ENCODE measurements around the gene CD82.

The CD82 gene

DNA sequence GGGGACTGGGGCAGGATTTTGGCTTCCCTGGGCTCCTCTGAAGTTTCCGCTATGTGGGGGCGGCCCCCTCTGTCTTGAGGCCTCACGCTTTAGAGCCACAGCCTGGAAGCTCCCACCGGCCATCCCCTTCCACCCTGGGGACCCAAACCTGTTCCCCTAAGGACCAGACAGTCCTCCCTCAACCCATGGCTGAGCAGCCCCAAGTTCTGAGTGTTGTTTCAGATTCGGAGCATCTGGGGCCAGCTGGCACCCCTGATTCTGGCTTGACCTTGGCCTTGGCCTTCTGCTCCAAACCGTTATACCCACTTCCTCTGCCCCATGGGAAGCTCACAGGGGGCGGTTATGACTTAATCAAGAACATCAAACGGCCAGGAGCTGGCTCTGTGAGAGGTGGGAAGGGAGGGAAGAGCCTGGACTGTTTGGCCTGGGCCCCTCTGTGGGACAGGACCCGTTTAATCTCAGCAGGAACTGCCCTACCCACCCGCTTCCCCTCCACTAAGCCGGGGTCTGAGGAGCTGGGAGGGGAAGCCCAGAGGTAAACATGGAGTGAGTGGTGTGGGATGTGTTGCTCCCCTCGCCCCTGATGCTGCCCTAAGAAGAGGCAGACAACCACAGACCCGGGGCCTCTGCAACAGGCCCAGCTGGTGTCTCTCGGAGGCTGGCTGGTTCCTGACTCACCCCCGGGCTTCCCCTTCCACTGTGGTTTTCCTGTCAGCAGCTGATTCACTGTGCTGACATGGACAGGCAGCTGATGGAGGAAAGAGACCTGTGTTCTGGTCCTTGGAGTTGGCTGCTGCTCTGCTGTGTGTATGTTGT is 3.4 kb downstream of the CD82 start:
- ChIA-PET POLR2A (ENCODE audit: low non-redundant PET) (no interaction called here), CTCF (interaction anchor here (0.6 to 1.2 kb wide), 2 partner anchors 42 to 48 kb away, joined by 3 read pairs; no protein-coding TSS in a partner anchor)
- DNase-seq (ENCODE audit: low spot score) = peak; percentile 88
- H3K27ac ChIP-seq = peak overlapping the region; percentile 86
- TF ChIP-seq, protein P1, sequence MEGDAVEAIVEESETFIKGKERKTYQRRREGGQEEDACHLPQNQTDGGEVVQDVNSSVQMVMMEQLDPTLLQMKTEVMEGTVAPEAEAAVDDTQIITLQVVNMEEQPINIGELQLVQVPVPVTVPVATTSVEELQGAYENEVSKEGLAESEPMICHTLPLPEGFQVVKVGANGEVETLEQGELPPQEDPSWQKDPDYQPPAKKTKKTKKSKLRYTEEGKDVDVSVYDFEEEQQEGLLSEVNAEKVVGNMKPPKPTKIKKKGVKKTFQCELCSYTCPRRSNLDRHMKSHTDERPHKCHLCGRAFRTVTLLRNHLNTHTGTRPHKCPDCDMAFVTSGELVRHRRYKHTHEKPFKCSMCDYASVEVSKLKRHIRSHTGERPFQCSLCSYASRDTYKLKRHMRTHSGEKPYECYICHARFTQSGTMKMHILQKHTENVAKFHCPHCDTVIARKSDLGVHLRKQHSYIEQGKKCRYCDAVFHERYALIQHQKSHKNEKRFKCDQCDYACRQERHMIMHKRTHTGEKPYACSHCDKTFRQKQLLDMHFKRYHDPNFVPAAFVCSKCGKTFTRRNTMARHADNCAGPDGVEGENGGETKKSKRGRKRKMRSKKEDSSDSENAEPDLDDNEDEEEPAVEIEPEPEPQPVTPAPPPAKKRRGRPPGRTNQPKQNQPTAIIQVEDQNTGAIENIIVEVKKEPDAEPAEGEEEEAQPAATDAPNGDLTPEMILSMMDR (conservative IDR thresholded peaks at IDR 0.05; ENCODE audit: low read depth) = no peak

DNA sequence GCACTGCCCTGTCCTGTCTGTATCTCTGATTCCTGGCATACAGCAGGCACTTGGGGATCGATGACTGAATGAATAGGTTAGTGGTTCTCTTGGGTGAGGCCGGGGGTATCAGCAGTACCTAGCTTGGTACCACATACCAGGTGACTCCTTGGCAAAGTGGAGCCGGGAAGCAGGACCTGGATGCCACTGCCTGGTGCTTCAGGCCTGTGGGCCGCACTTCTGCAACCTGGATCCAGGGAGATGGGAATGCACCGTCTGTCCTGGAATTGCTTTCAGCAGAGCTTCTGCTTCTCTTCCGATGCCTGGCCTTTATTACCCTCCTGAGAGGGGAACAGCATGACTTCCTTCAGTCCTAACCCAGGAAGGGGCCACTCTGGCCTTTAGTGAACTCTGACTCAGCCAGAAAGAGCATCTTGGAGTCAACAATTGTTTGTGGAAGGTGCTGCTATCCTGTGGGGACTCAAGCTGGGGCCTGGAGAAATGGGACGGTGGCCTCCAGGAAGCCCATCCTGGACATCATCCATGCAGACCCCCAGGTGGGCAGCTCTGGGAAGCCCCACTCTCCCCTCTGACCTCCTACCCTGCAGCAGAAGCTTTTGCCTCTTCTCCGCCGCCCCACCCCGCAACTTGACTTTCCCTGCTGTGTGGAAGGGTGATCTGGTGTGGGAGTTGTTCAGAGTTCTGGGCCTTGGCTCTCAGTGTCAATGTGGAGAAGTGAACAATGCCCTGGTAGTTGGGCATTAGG is 5.1 kb downstream of the CD82 start:
- ChIA-PET CTCF (interaction anchor here (0.6 kb wide), 3 partner anchors 14 to 206 kb away, joined by 3 to 5 read pairs (median 4); no protein-coding TSS in a partner anchor), POLR2A (ENCODE audit: low non-redundant PET) (no interaction called here)
- no peak for DNase-seq (ENCODE audit: low spot score)
- TF ChIP-seq, protein P1 (conservative IDR thresholded peaks at IDR 0.05; ENCODE audit: low read depth) = no peak
- peak overlapping the region; percentile 31 for H3K27ac ChIP-seq

DNA sequence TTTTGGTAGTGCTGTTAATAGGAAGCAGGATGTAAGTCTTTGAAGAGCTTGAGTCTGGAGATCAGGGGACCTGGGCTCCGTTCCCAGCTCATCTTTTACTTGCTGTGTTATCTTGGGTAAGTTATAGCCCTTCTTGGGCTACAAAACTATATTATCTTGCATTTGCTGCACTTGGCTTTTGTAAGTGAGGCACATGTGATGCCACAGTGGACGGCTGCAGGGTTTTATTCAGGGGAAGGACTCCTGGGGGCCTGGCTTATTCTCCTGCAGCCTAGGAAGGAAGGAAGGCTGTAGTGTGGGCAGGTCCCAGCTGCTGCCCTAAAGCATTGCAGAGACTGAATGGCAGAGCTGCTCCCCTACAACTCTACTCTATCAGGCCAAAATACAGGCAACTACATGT is 6.4 kb downstream of the CD82 start:
- TF ChIP-seq, protein P1 (conservative IDR thresholded peaks at IDR 0.05; ENCODE audit: low read depth) = no peak
- ChIA-PET CTCF (interaction anchor here (0.6 kb wide), 1 partner anchor 121 kb away, joined by 3 read pairs; no protein-coding TSS in a partner anchor), POLR2A (ENCODE audit: low non-redundant PET) (no interaction called here)
- H3K27ac ChIP-seq = no peak overlapping the region
- no peak for DNase-seq (ENCODE audit: low spot score)

DNA sequence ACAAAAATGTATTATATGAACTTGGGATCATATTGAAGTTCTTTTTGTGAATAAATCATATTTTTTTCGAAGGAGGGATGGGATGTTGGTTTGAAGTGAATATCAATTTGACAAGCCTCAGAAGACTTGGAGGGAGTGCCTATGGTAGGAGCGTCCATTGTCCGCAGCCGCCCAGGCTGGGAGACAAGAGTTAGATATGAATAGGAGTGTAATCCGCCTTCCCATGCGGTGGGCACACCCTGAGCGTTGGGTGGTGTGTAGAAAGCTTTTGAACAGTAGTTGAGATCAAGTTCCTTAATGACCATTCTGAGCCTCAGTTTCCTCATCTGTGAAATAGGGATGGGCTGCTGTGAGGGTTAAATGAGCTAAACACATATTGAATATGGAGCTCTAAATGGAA is 7.0 kb downstream of the CD82 start:
- TF ChIP-seq, protein P1 (conservative IDR thresholded peaks at IDR 0.05; ENCODE audit: low read depth) = no peak
- no peak for DNase-seq (ENCODE audit: low spot score)
- CTCF ChIA-PET = interaction anchor here (0.6 kb wide), 1 partner anchor 120 kb away, joined by 3 read pairs; no protein-coding TSS in a partner anchor
- POLR2A ChIA-PET (ENCODE audit: low non-redundant PET) = no interaction called here
- H3K27ac ChIP-seq = no peak overlapping the region

DNA sequence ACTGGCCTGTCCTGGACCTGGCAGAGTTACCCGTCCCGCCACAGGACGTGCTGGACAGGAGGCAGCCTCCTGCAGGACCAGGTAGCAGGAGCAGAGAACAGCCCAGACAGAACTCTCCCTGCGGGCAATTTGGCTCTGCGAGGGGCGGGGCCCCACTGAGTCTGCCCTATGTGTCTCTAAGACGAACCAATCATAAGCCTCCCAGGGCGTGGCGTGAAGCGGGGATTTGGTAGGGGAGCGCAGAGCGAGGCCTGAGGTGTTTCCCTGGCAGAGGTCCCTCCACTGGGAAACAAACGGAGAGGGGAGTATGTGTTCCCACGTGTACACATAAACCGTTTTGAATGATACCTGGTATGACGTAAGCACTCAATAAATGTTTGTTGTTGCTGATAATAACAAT is 7.4 kb downstream of the CD82 start:
- POLR2A ChIA-PET (ENCODE audit: low non-redundant PET) = no interaction called here
- CTCF ChIA-PET = interaction anchor here (0.6 kb wide), 1 partner anchor 120 kb away, joined by 3 read pairs; no protein-coding TSS in a partner anchor
- TF ChIP-seq, protein P1 (conservative IDR thresholded peaks at IDR 0.05; ENCODE audit: low read depth) = no peak
- no peak overlapping the region for H3K27ac ChIP-seq
- DNase-seq (ENCODE audit: low spot score) = no peak

DNA sequence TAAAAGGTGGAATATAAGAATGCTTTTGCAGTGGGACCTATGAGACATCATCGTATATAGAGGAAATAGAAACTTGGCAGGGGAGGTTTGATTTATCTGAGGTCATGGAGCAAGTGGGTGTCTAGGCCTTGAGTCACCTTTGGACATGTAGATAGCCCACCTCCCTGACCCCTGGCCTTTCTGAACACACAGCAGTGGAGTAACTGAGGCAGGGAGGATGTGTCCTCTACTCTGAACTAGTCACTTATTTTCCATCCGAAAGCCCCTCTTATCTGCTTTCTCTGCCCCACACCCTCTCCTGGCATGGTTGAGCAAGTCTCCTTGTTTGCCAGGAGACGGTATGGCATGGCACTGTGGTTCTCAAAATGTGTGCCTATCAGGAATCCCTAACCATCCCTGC is 7.9 kb downstream of the CD82 start:
- TF ChIP-seq, protein P1 (conservative IDR thresholded peaks at IDR 0.05; ENCODE audit: low read depth) = no peak
- ChIA-PET CTCF (interaction anchor here (0.6 to 1.5 kb wide), 2 partner anchors 44 to 1722 kb away, joined by 3 to 5 read pairs; no protein-coding TSS in a partner anchor), POLR2A (ENCODE audit: low non-redundant PET) (no interaction called here)
- DNase-seq (ENCODE audit: low spot score) = no peak
- no peak overlapping the region for H3K27ac ChIP-seq
